ENCODE data around the gene VN1R2. TPM values are rescaled to one million over a fixed set of nuclear protein-coding genes. Genes with fewer than 3 reads are reported as not detected.

Gene VN1R2, protein sequence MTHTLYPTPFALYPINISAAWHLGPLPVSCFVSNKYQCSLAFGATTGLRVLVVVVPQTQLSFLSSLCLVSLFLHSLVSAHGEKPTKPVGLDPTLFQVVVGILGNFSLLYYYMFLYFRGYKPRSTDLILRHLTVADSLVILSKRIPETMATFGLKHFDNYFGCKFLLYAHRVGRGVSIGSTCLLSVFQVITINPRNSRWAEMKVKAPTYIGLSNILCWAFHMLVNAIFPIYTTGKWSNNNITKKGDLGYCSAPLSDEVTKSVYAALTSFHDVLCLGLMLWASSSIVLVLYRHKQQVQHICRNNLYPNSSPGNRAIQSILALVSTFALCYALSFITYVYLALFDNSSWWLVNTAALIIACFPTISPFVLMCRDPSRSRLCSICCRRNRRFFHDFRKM
- total RNA-seq = not detected in 2 replicates

DNA sequence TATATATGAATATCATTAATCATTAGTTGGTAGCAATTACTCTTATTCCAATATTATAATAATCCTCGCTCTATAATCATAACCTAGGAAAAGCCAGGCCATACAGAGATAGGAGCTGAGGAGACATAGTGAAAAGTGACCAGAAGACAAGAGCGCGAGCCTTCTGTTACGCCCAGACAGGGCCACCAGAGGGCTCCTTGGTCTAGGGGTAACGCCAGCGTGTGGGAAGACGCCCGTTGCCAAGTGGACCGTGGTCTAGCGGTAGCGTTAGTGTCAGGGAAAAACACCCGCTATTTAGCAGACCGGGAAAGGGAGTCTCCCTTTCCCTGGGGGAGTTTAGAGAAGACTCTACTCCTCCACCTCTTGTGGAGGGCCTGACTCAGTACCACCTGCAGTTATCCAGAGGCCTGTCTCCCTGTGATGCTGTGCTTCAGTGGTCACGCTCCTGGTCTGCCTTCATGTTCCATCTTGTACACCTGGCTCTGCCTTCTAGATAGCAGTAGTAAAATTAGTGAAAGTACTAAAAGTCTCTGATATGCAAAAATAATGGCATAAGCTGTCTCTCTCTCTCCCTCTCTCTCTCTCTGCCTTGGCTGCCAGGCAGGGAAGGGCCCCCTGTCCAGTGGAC lies at the start of gene VN1R2:
Gene VN1R2, plus strand, starts transcription at position 578 of the 628 bp plus-strand sequence. CDS start 84 bp downstream, outside the sequence.

DNA sequence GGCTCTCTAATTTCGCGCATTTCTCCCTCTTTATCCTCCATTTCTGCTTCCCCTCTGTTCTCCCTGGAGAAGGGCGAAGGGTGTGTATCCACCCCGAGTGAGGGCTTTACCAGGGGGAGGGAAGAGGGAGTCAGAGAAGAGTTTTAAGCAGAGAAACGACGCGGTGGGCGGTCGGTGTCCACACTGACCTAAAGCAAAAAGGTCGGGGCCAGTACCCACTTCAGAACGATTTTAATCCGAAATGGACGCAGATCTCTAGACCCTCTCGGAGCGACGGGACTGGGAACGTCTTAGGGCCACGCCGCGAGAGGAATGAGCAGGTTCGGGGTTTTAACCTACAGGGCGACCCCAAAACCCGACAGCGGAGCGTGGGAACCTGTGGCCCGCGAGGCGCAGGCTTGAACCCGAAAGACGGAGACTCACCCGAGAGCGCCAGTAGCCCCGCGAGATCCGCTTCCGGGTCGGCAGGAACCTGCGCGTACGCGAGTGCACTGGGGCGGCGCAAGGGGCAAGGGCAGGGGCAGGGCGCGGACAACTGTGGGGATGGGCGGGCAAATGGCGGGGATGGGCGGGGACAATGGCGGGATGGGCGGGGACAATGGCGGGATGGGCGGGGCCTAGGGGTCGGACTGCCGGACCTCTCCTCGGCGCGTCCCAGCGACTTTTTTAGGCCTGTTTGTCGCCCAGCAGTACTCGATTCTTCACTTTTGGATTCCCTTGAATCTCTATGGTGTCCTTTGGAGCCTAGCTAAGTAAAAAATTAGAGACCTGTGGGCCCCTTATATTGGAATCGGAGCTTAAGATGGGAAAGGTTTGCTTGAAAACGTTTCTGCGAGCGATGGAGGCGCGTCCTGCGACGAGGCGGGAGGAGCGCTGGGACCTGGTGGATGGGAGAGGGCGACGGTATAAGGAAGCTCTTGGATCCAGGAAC lies 3.4 kb upstream of the VN1R2 start, which contains the start of gene ZNF677:
Gene ZNF677, minus strand, starts transcription at position 463 of the 931 bp plus-strand sequence. CDS start 3,323 bp downstream, outside the sequence.

DNA sequence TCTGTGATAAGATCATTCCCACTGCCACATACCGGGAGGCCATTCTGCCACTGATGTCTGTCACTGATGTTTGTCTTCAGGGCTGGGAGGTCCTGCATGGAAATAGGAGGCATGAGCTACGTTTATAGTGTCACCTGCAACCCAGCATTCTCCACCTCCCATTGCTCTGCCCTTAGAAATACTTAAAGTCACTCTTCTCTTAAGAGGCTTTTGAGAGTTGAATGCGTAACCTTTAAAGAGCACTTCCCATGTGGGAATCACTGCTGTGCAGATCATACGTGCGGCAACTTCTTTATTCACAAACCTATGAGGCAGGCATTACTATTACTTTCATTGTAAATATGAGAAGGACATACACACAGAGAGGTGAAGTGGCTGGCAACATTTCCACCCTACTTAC lies 9.5 kb downstream of the VN1R2 start, which contains the start of gene VN1R4:
Gene VN1R4, minus strand, starts transcription at position 101 of the 400 bp plus-strand sequence. Its CDS starts 58 bp downstream, at position 43.

Other genes starting within 250 kb of the VN1R2 start
- gene ERVV-1, start 244.4 kb upstream of the VN1R2 start, total RNA-seq = not detected in 2 replicates
- not detected in 2 replicates for gene ERVV-2, start 213.6 kb upstream of the VN1R2 start, total RNA-seq
- gene ZNF160, start 154.9 kb upstream of the VN1R2 start, total RNA-seq = 15.4 and 39.6 TPM in 2 replicates
- 12.3 and 15.4 TPM in 2 replicates for gene ZNF415, start 125.4 kb upstream of the VN1R2 start, total RNA-seq
- gene ZNF347, start 99.2 kb upstream of the VN1R2 start, total RNA-seq = 9.6 and 12.8 TPM in 2 replicates
- 2.7 and 6.5 TPM in 2 replicates for gene ZNF665, start 64.9 kb upstream of the VN1R2 start, total RNA-seq
- 19.1 and 29.0 TPM in 2 replicates for gene ZNF677, start 3.4 kb upstream of the VN1R2 start, total RNA-seq
- not detected in 2 replicates for gene VN1R4, start 9.4 kb downstream of the VN1R2 start, total RNA-seq
- 13.3 and 15.6 TPM in 2 replicates for gene ZNF845, start 75.5 kb downstream of the VN1R2 start, total RNA-seq
- 16.4 and 33.8 TPM in 2 replicates for gene ZNF525, start 107.4 kb downstream of the VN1R2 start, total RNA-seq
- 17.1 and 33.7 TPM in 2 replicates for gene ZNF765, start 136.9 kb downstream of the VN1R2 start, total RNA-seq
- 18.5 and 28.4 TPM in 2 replicates for gene ZNF761, start 173.7 kb downstream of the VN1R2 start, total RNA-seq
- gene ZNF813, start 209.4 kb downstream of the VN1R2 start, total RNA-seq = 6.8 and 8.0 TPM in 2 replicates